Tibial artery (tissue), 4 donors: ENCODE results near the gene ABLIM3.

Experiments
- DNase-seq, 2 donors: peaks; one replicate each; pipeline ENCODE4 v3.0.0-alpha.2; 2019
- H3K27ac ChIP-seq, 2 donors: fragments of 200-600 bp; sonication (generic) in 1 of 2; 1 replicate in 1 of 2; 2 replicates in 1 of 2; pipeline ENCODE4 v1.5.1; 2018 to 2019; ENCODE audit warnings: mild to moderate bottlenecking in 1 of 2
- H3K27me3 ChIP-seq, 2 donors: fragments of 200-600 bp; sonication (generic) in 1 of 2; one replicate each; pipeline versions ENCODE4 v1.5.1 to v1.6.0; 2016 to 2019
- H3K36me3 ChIP-seq, 3 donors: fragments of 200-600 bp; sonication (generic) in 2 of 3; one replicate each; pipeline ENCODE4 v1.5.1; 2016 to 2019; ENCODE audit warnings: mild to moderate bottlenecking in 2 of 3
- H3K4me1 ChIP-seq, 4 donors: fragments of 200-600 bp; sonication (generic) in 2 of 4; 1 replicate in 3 of 4; 2 replicates in 1 of 4; pipeline ENCODE4 v1.5.1; 2016 to 2019
- H3K4me3 ChIP-seq, 2 donors: fragments of 200-600 bp; sonication (generic) in 1 of 2; 1 replicate in 1 of 2; 2 replicates in 1 of 2; pipeline ENCODE4 v1.5.1; 2018 to 2019; ENCODE audit warnings: mild to moderate bottlenecking in 2 of 2
- H3K9me3 ChIP-seq, 3 donors: fragments of 200-600 bp; sonication (generic) in 1 of 3; one replicate each; pipeline ENCODE4 v1.5.1; 2016 to 2019
- CTCF ChIP-seq, 2 experiments: fragments of 200-600 bp in 1 of 2; fragments of 450-650 bp in 1 of 2; IDR thresholded peaks; one replicate each; pipeline ENCODE4 v1.5.1; 2017 to 2019; ENCODE audit warnings: antibody characterized with exemption in 2 of 2, mild to moderate bottlenecking in 1 of 2, moderate library complexity in 1 of 2
- intact Hi-C: fragments of 100-400 bp; cut with DNase I; formaldehyde crosslinking; loops from one replicate; pipeline ENCODE4 v1.15.0; 2023; ENCODE audit warnings: low total_unique reads

The ABLIM3 gene

GRCh38 chr5:149294872-149295829 lies 153.9 kb downstream of the ABLIM3 start:
- no peaks in the 10 kb centered on the region for H3K36me3 ChIP-seq
- H3K27me3 ChIP-seq = peaks cover 0 to 3% of the 10 kb centered on the region in 2 donors
- no peak for DNase-seq
- H3K4me1 ChIP-seq = no peaks in the 10 kb centered on the region
- H3K9me3 ChIP-seq = no peaks in the 10 kb centered on the region
- H3K4me3 ChIP-seq = no peak overlapping the region
- TF ChIP-seq CTCF (IDR thresholded peaks at IDR 0.05) = no peak
- no peak overlapping the region for H3K27ac ChIP-seq
- intact Hi-C loops = no loop called here

- Histone ChIP-seq H3K36me3 (peaks cover 0 to 3% (median 0%) of the 10 kb centered on the region in 3 donors), H3K27ac (no peak overlapping the region), H3K9me3 (no peaks in the 10 kb centered on the region), H3K4me1 (no peaks in the 10 kb centered on the region), H3K4me3 (no peak overlapping the region), H3K27me3 (peaks cover 0 to 3% of the 10 kb centered on the region in 2 donors)
- intact Hi-C loops = no loop called here
- DNase-seq = no peak
- no peak for TF ChIP-seq CTCF (IDR thresholded peaks at IDR 0.05)
Observed at GRCh38 chr5:149297340-149298025, 156.2 kb downstream of the ABLIM3 start.

DNA sequence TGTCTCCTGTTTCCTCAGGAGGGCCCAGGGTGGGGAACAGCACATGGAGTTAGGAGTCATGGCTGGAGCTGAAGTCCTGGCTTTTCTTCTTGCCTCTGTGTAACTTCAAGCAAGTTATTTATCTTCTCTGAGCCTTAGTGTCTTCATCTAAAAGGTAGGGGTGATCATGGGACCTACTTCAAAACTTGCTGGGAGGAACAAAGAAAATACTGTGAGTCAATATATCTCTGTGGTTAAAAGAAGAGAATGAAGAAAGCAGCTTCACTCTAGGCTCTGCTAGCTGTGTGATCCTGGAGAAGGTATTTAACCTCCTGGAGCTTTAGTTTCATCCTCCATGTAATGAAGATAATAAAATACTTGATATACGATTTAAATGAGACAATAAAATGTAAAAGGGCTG lies 156.9 kb downstream of the ABLIM3 start:
- H3K9me3 ChIP-seq = no peaks in the 10 kb centered on the region
- H3K4me1 ChIP-seq = no peaks in the 10 kb centered on the region
- H3K36me3 ChIP-seq = peaks cover 0 to 6% (median 0%) of the 10 kb centered on the region in 3 donors
- DNase-seq = no peak
- peaks cover 0 to 3% of the 10 kb centered on the region in 2 donors for H3K27me3 ChIP-seq
- intact Hi-C loops = no loop called here
- H3K4me3 ChIP-seq = no peak overlapping the region
- H3K27ac ChIP-seq = no peak overlapping the region
- no peak for TF ChIP-seq CTCF (IDR thresholded peaks at IDR 0.05)

DNA sequence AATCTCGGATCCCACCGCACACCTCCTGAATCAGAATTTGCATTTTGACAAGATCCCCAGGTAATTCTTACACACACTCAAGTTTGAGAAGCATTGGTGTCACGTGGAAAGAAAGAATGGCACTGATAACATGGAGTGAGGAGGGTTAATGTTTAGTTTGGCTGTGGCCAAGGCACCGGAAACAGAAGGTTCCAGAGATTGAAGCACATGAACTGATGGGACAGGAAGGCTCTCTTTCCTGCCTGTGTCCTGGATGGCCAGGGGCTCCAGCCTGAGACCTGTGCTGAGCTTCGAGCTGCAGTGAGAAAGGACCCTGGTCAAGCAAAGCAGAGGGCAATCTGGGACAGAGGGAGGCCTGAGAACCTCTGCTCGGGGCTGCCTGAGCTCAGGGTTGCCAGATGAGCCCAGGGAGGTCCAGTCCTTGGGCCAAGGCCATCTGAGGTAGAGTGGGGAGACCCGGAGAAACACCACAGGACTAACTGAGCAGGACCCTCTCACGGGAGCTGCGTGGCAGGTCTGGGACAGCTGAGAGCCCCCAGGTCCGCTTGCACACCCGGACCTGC lies 157.6 kb downstream of the ABLIM3 start:
- no peaks in the 10 kb centered on the region for H3K9me3 ChIP-seq
- H3K4me1 ChIP-seq = no peaks in the 10 kb centered on the region
- peaks cover 0 to 6% (median 0%) of the 10 kb centered on the region in 3 donors for H3K36me3 ChIP-seq
- no peak for TF ChIP-seq CTCF (IDR thresholded peaks at IDR 0.05)
- peaks cover 0 to 3% of the 10 kb centered on the region in 2 donors for H3K27me3 ChIP-seq
- DNase-seq = no peak
- intact Hi-C loops = no loop called here
- H3K27ac ChIP-seq = no peak overlapping the region
- no peak overlapping the region for H3K4me3 ChIP-seq

DNA sequence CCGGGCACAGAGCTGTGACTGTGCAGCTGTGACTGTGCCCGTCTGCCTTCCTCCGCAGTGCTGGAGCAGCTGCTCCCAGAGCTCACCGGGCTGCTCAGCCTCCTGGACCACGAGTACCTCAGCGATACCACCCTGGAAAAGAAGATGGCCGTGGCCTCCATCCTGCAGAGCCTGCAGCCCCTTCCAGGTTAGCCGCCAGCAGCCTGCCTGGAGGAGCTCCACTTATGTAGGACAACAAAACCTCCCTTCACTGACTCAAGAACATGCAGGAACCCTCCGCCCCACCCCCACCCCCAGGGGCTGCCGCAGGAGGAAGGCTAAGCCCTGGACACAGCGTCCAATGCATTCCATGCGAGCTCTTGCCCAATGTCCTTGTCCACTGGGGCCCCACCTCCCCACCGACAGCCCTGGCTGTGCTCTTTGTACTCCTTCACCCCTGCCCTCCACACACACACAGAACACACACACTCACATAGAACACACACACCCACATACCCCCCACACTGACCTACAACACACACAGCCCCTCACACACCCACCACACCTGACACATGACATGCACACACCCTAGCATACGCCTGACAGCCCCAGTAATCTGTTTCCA lies 158.3 kb downstream of the ABLIM3 start:
- Histone ChIP-seq H3K36me3 (peaks cover 0 to 6% (median 0%) of the 10 kb centered on the region in 3 donors), H3K9me3 (no peaks in the 10 kb centered on the region), H3K27ac (no peak overlapping the region), H3K27me3 (peaks cover 0 to 3% of the 10 kb centered on the region in 2 donors), H3K4me3 (no peak overlapping the region), H3K4me1 (no peaks in the 10 kb centered on the region)
- DNase-seq = no peak
- intact Hi-C loops = no loop called here
- TF ChIP-seq CTCF (IDR thresholded peaks at IDR 0.05) = no peak
